ENCODE measurements around the gene AEBP2. TPM values are rescaled to one million over a fixed set of nuclear protein-coding genes. Genes with fewer than 3 reads are reported as not detected.
A peak's percentile ranks its signal among the peaks of the same experiment; 100 is the strongest.

The AEBP2 gene
- total RNA-seq, 6 experiments from 2014 or later = 9.7 to 18.2 (median 13.4) TPM

DNA sequence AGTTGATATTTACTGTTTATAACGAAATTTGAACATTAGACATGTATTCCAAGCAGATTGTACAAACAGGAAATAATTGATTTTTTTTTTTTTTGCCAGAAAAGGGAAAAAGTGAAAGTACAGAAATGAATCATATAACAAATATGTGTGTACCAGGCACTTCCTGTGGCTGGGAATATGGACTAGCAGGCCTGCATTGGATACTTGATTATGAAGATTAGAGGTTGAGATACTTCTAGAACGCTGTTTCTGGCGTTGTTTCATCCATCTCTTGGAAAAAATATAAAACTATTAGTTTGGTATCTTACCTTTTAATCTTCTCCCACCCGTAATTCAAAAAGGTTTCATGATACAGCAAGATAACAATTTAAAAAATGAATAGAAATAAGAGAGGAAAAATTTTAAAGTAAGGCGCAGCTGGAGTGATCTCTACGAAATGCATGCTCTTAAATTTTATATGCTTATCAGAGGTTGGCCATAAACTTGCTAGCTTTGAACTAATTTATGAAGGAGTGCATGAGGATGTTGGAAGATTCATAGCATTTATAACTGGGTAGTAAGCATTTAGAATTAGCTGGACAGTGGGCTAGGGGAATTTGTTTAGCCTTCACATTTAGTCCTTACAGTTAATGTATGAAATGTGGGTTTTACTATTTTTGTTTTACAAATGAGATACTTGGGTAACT lies 90.8 kb downstream of the AEBP2 start:
- DNase-seq (no peak), ATAC-seq (peak in 2 of 4 donors; percentile 51 to 87)
- TF ChIP-seq, protein P1, sequence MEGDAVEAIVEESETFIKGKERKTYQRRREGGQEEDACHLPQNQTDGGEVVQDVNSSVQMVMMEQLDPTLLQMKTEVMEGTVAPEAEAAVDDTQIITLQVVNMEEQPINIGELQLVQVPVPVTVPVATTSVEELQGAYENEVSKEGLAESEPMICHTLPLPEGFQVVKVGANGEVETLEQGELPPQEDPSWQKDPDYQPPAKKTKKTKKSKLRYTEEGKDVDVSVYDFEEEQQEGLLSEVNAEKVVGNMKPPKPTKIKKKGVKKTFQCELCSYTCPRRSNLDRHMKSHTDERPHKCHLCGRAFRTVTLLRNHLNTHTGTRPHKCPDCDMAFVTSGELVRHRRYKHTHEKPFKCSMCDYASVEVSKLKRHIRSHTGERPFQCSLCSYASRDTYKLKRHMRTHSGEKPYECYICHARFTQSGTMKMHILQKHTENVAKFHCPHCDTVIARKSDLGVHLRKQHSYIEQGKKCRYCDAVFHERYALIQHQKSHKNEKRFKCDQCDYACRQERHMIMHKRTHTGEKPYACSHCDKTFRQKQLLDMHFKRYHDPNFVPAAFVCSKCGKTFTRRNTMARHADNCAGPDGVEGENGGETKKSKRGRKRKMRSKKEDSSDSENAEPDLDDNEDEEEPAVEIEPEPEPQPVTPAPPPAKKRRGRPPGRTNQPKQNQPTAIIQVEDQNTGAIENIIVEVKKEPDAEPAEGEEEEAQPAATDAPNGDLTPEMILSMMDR (IDR thresholded peaks at IDR 0.05) = no peak
- no peak for TF ChIP-seq POLR2A (IDR thresholded peaks at IDR 0.05)
- H3K27ac ChIP-seq = no peak overlapping the region
- H3K9me3 ChIP-seq = no peaks in the 10 kb centered on the region
- H3K4me3 ChIP-seq = no peak overlapping the region
- intact Hi-C loops (cut with DNase I) = no loop called here
- H3K27me3 ChIP-seq = no peaks in the 10 kb centered on the region
- peaks cover 0 to 15% (median 3%) of the 10 kb centered on the region in 4 donors for H3K4me1 ChIP-seq
- no peaks in the 10 kb centered on the region for H3K36me3 ChIP-seq
- 55% methylated on average over 6 of the region's 6 CpGs for WGBS (ENCODE audit: insufficient coverage, low coverage, low lambda C conversion rate, missing lambda C conversion rate)

DNA sequence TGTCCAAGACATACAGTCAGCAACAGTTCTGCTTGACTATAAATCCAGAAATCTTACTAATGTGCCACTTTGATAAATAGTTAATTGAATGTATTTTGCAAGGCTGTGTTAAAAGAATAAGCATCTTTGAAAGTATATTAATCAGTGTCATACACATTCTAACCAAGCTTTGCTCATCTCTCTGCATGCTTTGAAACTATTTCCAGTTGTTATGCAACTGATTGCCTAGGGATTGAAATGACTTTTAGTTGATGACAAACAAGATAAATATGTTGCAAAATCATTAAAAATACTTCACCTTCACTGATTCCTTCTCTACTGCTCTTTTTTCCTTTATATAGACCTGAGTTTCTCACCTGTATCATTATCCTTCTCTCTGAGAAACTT lies 91.3 kb downstream of the AEBP2 start:
- Histone ChIP-seq H3K4me3 (no peak overlapping the region), H3K27ac (no peak overlapping the region), H3K27me3 (no peaks in the 10 kb centered on the region), H3K4me1 (peaks cover 0 to 15% (median 3%) of the 10 kb centered on the region in 4 donors), H3K36me3 (no peaks in the 10 kb centered on the region), H3K9me3 (no peaks in the 10 kb centered on the region)
- TF ChIP-seq POLR2A (IDR thresholded peaks at IDR 0.05) = no peak
- TF ChIP-seq, protein P1 (IDR thresholded peaks at IDR 0.05) = no peak
- intact Hi-C loops (cut with DNase I) = no loop called here
- ATAC-seq (peak in 3 of 4 donors; percentile 50 to 83 (median 57)), DNase-seq (no peak)

DNA sequence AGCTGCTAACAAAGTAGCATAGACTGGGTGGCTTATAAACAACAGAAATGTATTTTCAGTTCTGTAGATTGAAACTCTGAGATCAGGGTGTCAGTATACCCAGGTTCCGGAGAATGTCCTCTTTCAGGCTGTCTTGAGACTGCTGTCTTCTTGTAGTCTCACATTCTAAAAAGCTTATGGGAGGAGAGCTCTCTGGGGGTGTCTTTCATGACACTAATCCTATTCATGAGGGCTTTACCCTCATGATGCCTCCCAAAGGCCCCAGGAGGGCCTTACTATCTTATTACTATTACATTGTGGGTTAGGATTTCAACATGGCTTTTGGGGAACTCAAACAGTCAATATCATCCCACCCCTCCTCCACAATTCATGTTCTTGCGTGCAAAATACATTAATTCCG lies 94.3 kb downstream of the AEBP2 start:
- ATAC-seq (no peak), DNase-seq (no peak)
- TF ChIP-seq, protein P1 (IDR thresholded peaks at IDR 0.05) = no peak
- TF ChIP-seq POLR2A (IDR thresholded peaks at IDR 0.05) = no peak
- Histone ChIP-seq H3K27ac (no peak overlapping the region), H3K4me1 (peaks cover 0 to 15% (median 3%) of the 10 kb centered on the region in 4 donors), H3K9me3 (no peaks in the 10 kb centered on the region), H3K4me3 (no peak overlapping the region), H3K36me3 (no peaks in the 10 kb centered on the region), H3K27me3 (no peaks in the 10 kb centered on the region)
- 90% methylated on average over 3 of the region's 3 CpGs for WGBS (ENCODE audit: insufficient coverage, low coverage, low lambda C conversion rate, missing lambda C conversion rate)
- intact Hi-C loops (cut with DNase I) = no loop called here

DNA sequence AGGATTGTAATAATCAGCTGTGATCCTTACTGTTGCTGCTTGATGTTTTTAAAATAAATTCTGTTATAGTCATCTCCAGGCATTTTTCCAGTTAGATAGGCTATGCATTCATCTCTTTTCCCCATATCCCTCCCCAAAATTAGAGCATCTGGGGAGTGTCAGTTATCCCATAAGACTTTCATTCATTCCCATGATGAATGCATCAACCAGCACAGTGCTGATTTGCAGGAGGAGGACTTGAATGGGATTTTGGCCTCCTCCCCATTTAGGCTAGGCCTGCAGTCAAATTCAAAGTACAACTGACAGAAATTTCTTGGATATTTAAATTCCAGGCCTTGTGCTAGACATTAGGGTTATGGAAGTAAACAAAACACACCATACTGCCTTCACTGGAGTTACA lies 99.8 kb downstream of the AEBP2 start:
- intact Hi-C loops (cut with DNase I) = no loop called here
- Histone ChIP-seq H3K27me3 (no peaks in the 10 kb centered on the region), H3K4me3 (no peak overlapping the region), H3K27ac (no peak overlapping the region), H3K9me3 (no peaks in the 10 kb centered on the region), H3K4me1 (no peaks in the 10 kb centered on the region), H3K36me3 (no peaks in the 10 kb centered on the region)
- DNase-seq (no peak), ATAC-seq (no peak)
- TF ChIP-seq, protein P1 (IDR thresholded peaks at IDR 0.05) = no peak
- TF ChIP-seq POLR2A (IDR thresholded peaks at IDR 0.05) = no peak

DNA sequence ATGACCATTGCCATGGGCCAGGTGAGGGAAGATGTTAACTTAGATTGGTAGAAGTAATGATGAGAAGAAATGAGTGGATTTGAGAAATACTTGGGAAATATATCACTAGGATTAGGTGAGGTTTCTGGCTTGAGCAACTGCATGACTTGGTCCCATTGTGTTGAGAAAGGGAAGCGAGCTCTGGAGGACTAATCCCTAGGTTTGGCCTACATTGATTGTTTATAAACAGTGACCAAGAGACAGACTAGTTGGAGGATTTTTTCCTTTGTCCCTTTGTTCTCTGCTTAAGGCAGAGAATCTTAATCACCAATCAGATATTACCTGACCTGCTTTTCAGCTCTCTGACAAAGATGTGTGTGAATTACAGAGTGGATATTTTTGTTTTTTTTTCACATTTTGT lies 100.5 kb downstream of the AEBP2 start:
- Histone ChIP-seq H3K9me3 (no peaks in the 10 kb centered on the region), H3K36me3 (no peaks in the 10 kb centered on the region), H3K27me3 (no peaks in the 10 kb centered on the region), H3K4me3 (no peak overlapping the region), H3K27ac (no peak overlapping the region), H3K4me1 (no peaks in the 10 kb centered on the region)
- ATAC-seq (no peak), DNase-seq (no peak)
- intact Hi-C loops (cut with DNase I) = no loop called here
- TF ChIP-seq, protein P1 (IDR thresholded peaks at IDR 0.05) = no peak
- TF ChIP-seq POLR2A (IDR thresholded peaks at IDR 0.05) = no peak
- WGBS (ENCODE audit: insufficient coverage, low coverage, low lambda C conversion rate, missing lambda C conversion rate) = 100% methylated on average over 1 of the region's 1 CpG
